ENCODE data around the gene CHMP4A. TPM values are rescaled to one million over a fixed set of nuclear protein-coding genes. Genes with fewer than 3 reads are reported as not detected.

The CHMP4A gene
- total RNA-seq, 1 experiment from 2014 or later, result 31.2 TPM

DNA sequence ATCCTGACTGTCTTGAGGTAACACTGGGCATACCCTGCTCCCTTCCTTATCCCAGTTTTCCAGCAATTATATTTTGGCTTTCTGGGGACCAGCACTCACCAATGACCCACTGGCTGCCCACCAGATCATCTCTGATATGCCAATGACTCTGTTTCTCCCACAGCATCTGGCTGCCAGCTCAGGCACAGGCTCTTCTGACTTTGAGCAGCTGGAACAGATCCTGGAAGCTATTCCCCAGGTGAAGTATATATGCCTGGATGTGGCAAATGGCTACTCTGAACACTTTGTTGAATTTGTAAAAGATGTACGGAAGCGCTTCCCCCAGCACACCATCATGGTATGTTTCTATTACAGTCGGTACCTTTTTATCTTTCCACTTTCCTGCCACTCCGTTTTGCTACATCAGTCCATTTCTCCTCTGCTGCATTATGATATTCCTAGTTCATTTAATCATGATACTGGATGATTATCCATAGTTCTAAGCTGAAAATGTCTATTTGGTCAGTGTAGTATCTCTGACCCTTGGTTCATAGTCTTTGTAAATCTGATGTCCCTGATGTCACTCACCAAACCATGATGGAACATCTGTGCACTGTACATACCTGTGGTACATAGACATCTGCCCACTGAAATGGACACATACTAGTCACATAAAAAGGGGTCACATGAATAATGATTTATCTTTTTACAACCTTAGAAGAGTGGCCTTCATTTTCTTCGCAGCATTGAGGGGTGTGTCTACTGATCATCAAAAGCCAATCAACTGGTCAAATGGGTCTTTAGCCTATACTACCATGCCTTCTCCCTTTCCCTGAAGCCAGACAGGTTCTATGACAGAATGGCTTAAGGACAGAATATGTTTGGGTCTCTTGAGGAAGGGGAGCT lies 22.8 kb upstream of the CHMP4A start:
- Histone ChIP-seq H3K4me2 (no peak overlapping the region), H3K4me1 (replicated peaks; ENCODE audit: insufficient read depth) (peaks cover 12% of the 10 kb centered on the region), H3K79me2 (ENCODE audit: low read depth) (peaks cover 34% of the 10 kb centered on the region), H3K9me3 (ENCODE audit: insufficient read depth, low read depth) (no peaks in the 10 kb centered on the region), H3K27ac (no peak overlapping the region), H3K27me3 (ENCODE audit: insufficient read depth, low read depth) (no peaks in the 10 kb centered on the region), H4K20me1 (ENCODE audit: insufficient read depth) (no peaks in the 10 kb centered on the region), H3K4me3 (no peak overlapping the region), H3F3A (ENCODE audit: insufficient read depth, low read depth) (peaks cover 8% of the 10 kb centered on the region; the same call in 1 of the 2 replicates), H2AFZ (no peak overlapping the region), H3K9me2 (ENCODE audit: insufficient read depth) (no peaks in the 10 kb centered on the region), H3K36me3 (ENCODE audit: low read depth) (no peaks in the 10 kb centered on the region)
- no peak for TF ChIP-seq EZH2 (IDR thresholded peaks at IDR 0.05; ENCODE audit: low read depth)
- TF ChIP-seq, protein P1, sequence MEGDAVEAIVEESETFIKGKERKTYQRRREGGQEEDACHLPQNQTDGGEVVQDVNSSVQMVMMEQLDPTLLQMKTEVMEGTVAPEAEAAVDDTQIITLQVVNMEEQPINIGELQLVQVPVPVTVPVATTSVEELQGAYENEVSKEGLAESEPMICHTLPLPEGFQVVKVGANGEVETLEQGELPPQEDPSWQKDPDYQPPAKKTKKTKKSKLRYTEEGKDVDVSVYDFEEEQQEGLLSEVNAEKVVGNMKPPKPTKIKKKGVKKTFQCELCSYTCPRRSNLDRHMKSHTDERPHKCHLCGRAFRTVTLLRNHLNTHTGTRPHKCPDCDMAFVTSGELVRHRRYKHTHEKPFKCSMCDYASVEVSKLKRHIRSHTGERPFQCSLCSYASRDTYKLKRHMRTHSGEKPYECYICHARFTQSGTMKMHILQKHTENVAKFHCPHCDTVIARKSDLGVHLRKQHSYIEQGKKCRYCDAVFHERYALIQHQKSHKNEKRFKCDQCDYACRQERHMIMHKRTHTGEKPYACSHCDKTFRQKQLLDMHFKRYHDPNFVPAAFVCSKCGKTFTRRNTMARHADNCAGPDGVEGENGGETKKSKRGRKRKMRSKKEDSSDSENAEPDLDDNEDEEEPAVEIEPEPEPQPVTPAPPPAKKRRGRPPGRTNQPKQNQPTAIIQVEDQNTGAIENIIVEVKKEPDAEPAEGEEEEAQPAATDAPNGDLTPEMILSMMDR (conservative IDR thresholded peaks at IDR 0.05), result no peak
- CTCF ChIA-PET, result no interaction called here
- intact Hi-C loops (cut with micrococcal nuclease; ENCODE audit: unreplicated experiment), result no loop called here
- no peak for DNase-seq
- POLR2A ChIA-PET (ENCODE audit: unreplicated experiment), result no interaction called here
- BruUV-seq (replicated peaks), result no TSS peak

GRCh38 chr14:24234095-24235005 lies 21.1 kb upstream of the CHMP4A start:
- H3F3A ChIP-seq (ENCODE audit: insufficient read depth, low read depth), result peaks cover 8% of the 10 kb centered on the region; the same call in 1 of the 2 replicates
- no peaks in the 10 kb centered on the region for H3K9me2 ChIP-seq (ENCODE audit: insufficient read depth)
- peaks cover 47% of the 10 kb centered on the region for H3K79me2 ChIP-seq (ENCODE audit: low read depth)
- no peak overlapping the region for H3K4me3 ChIP-seq
- no peaks in the 10 kb centered on the region for H3K27me3 ChIP-seq (ENCODE audit: insufficient read depth, low read depth)
- no peak overlapping the region for H2AFZ ChIP-seq
- H3K36me3 ChIP-seq (ENCODE audit: low read depth), result no peaks in the 10 kb centered on the region
- TF ChIP-seq, protein P1 (conservative IDR thresholded peaks at IDR 0.05), result no peak
- TF ChIP-seq EZH2 (IDR thresholded peaks at IDR 0.05; ENCODE audit: low read depth), result no peak
- H3K9me3 ChIP-seq (ENCODE audit: insufficient read depth, low read depth), result no peaks in the 10 kb centered on the region
- no TSS peak for BruUV-seq (replicated peaks)
- CTCF ChIA-PET, result no interaction called here
- H3K27ac ChIP-seq, result no peak overlapping the region
- H3K4me1 ChIP-seq (replicated peaks; ENCODE audit: insufficient read depth), result peaks cover 12% of the 10 kb centered on the region
- intact Hi-C loops (cut with micrococcal nuclease; ENCODE audit: unreplicated experiment), result no loop called here
- POLR2A ChIA-PET (ENCODE audit: unreplicated experiment), result interaction anchor here (0.7 kb wide), 1 partner anchor 36 kb away, joined by 4 read pairs; no protein-coding TSS in a partner anchor
- DNase-seq, result no peak
- H4K20me1 ChIP-seq (ENCODE audit: insufficient read depth), result no peaks in the 10 kb centered on the region
- H3K4me2 ChIP-seq, result peak overlapping the region; percentile 96

DNA sequence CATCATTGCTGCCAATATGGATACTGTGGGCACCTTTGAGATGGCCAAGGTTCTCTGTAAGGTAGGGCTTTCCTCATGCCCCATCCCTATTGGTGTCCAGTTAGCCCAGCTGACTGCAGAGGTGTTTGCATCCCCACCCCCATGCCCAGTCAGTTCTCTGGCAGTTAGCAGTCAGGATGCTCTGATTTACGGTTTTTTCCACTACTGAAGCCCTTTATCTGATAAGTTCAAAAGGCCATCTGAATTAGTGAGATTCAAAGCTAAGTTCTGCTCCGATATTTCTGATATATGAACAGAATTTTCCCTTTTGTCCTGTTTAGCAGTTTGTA lies 20.2 kb upstream of the CHMP4A start:
- DNase-seq, result no peak
- BruUV-seq (replicated peaks), result no TSS peak
- no peaks in the 10 kb centered on the region for H3K9me3 ChIP-seq (ENCODE audit: insufficient read depth, low read depth)
- CTCF ChIA-PET, result no interaction called here
- no peak for TF ChIP-seq EZH2 (IDR thresholded peaks at IDR 0.05; ENCODE audit: low read depth)
- TF ChIP-seq, protein P1 (conservative IDR thresholded peaks at IDR 0.05), result no peak
- 0 out of 2 replicates have a peak overlapping the region, but pooled peaks have one; percentile 90 for H2AFZ ChIP-seq
- POLR2A ChIA-PET (ENCODE audit: unreplicated experiment), result interaction anchor here (0.7 kb wide), 1 partner anchor 37 kb away, joined by 4 read pairs; no protein-coding TSS in a partner anchor
- peak overlapping the region; percentile 89 for H3K4me3 ChIP-seq
- intact Hi-C loops (cut with micrococcal nuclease; ENCODE audit: unreplicated experiment), result no loop called here
- H3K36me3 ChIP-seq (ENCODE audit: low read depth), result no peaks in the 10 kb centered on the region
- H3K27me3 ChIP-seq (ENCODE audit: insufficient read depth, low read depth), result no peaks in the 10 kb centered on the region
- peaks cover 8% of the 10 kb centered on the region; the same call in 1 of the 2 replicates for H3F3A ChIP-seq (ENCODE audit: insufficient read depth, low read depth)
- no peaks in the 10 kb centered on the region for H4K20me1 ChIP-seq (ENCODE audit: insufficient read depth)
- H3K79me2 ChIP-seq (ENCODE audit: low read depth), result peaks cover 53% of the 10 kb centered on the region
- 0 out of 2 replicates have a peak overlapping the region, but pooled peaks have one; percentile 59 for H3K27ac ChIP-seq
- peaks cover 12% of the 10 kb centered on the region for H3K4me1 ChIP-seq (replicated peaks; ENCODE audit: insufficient read depth)
- peak overlapping the region; percentile 96 for H3K4me2 ChIP-seq
- no peaks in the 10 kb centered on the region for H3K9me2 ChIP-seq (ENCODE audit: insufficient read depth)
